Measurements from ENCODE around the gene SEPTIN5.

DNA sequence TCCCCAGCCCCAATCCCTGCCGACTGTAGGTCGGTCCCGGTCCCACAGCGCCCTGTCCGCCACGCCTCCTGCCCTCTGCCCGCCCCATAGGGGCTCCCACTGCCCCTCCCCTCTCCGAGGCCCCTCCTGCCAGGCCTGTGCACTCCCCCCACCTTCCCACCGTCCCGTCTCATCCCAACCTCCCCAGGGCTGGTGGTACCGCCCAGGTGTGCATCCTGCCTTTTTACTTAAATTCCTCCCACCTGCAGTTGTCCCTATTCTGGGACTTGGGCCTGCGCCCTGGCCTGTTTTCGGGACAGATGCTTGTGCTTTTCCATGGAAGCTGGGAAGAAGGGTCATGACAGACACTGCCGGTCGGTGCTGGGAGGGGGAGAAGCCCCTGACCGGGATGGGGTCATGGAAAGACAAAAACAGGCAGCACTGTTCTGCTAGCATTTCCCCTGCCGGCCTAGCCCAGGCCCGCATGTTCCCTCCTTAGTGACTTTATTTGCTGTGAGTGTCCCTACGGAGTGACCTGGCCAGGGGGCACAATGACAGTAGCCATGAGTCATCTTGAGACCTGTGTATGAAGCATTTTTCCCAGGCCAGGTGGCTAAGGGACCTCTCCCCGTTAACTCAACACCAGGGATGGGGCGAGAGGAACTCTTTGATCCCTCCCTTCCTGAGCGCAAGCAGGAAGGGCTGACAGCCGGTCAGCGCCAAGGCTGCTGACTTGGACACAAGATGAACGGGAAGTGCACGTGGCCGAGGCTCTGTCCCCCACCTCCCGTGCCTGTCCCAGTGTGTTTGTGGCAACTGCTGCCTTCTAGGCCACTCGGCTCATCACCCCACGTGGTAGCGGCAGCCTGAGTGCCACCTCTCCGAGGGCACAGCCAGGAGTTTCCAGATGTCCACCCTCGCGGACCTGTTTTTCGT lies 53.4 kb downstream of the SEPTIN5 start:
- TF ChIP-seq, protein P1, sequence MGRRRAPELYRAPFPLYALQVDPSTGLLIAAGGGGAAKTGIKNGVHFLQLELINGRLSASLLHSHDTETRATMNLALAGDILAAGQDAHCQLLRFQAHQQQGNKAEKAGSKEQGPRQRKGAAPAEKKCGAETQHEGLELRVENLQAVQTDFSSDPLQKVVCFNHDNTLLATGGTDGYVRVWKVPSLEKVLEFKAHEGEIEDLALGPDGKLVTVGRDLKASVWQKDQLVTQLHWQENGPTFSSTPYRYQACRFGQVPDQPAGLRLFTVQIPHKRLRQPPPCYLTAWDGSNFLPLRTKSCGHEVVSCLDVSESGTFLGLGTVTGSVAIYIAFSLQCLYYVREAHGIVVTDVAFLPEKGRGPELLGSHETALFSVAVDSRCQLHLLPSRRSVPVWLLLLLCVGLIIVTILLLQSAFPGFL (CRISPR knock-in tag; IDR thresholded peaks at IDR 0.05; ENCODE audit: borderline replicate concordance): no peak
- no peak for TF ChIP-seq ZNF671 (CRISPR knock-in tag; IDR thresholded peaks at IDR 0.05)
- TF ChIP-seq, protein P2, sequence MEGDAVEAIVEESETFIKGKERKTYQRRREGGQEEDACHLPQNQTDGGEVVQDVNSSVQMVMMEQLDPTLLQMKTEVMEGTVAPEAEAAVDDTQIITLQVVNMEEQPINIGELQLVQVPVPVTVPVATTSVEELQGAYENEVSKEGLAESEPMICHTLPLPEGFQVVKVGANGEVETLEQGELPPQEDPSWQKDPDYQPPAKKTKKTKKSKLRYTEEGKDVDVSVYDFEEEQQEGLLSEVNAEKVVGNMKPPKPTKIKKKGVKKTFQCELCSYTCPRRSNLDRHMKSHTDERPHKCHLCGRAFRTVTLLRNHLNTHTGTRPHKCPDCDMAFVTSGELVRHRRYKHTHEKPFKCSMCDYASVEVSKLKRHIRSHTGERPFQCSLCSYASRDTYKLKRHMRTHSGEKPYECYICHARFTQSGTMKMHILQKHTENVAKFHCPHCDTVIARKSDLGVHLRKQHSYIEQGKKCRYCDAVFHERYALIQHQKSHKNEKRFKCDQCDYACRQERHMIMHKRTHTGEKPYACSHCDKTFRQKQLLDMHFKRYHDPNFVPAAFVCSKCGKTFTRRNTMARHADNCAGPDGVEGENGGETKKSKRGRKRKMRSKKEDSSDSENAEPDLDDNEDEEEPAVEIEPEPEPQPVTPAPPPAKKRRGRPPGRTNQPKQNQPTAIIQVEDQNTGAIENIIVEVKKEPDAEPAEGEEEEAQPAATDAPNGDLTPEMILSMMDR (IDR thresholded peaks at IDR 0.05): no peak
- no peak for TF ChIP-seq EMX1 (CRISPR knock-in tag; IDR thresholded peaks at IDR 0.05)
- TF ChIP-seq NR2C2 (CRISPR knock-in tag; IDR thresholded peaks at IDR 0.05): no peak
- TF ChIP-seq SP1 (CRISPR knock-in tag; conservative IDR thresholded peaks at IDR 0.05): no peak

Measured in WTC11 (cell line).